K562 (cell line): ENCODE measurements around the gene PTX3. TPM values are rescaled to one million over a fixed set of nuclear protein-coding genes. Genes with fewer than 3 reads are reported as not detected.

Experiments used
- ATAC-seq: fragments of 200-7000 bp; cut with Tn5 transposase; 3 replicates; pipeline ENCODE4 v1.9.1; 2020; ENCODE audit warnings: moderate library complexity
- BruUV-seq: library from RNA; stranded (reverse); fragments of 400-500 nt; replicated peaks from 2 replicates; lab custom pipeline; 2021; lab: Mats Ljungman, UMichigan
- CTCF ChIA-PET: fragments of 300-600 bp; formaldehyde crosslinking; extraction: SDS; loops from one replicate; lab custom pipeline; 2021; ENCODE audit warnings: low intra/inter-chr PET ratio; lab: Yijun Ruan, JAX
- POLR2A ChIA-PET: fragments of 300-600, 350-650 bp; sonication (Branson Sonifier 250); formaldehyde crosslinking; extraction: SDS; loops from one replicate; lab custom pipeline; 2021; ENCODE audit warnings: antibody characterized with exemption, inconsistent platforms; lab: Yijun Ruan, JAX
- DNase-seq, 4 experiments: peaks; one replicate each; pipeline versions ENCODE4 v3.0.0 to v3.0.0-alpha.2; 2011 to 2018; ENCODE audit warnings: low spot score in 3 of 4, mixed read lengths in 3 of 4; ENCODE audit errors: extremely low read depth in 1 of 4
- FAIRE-seq: peaks from 2 replicates; lab custom pipeline; 2011; peaks lifted over from hg19 to GRCh38; lab: Jason Lieb, UNC
- H2AFZ ChIP-seq: 2 replicates; pipeline ENCODE4 v1.6.0; 2011; ENCODE audit warnings: low read depth, low read length, control low read depth, inconsistent platforms
- H3K27ac ChIP-seq: fragments of 200-600 bp; 3 replicates; pipeline ENCODE4 v1.8.0; 2011; ENCODE audit warnings: low read depth, mild to moderate bottlenecking, control low read depth, inconsistent platforms, low read length, moderate library complexity, mixed read lengths; ENCODE audit errors: extremely low read depth
- H3K27me3 ChIP-seq, 2 experiments: fragments of 300-600 bp in 1 of 2; 2 replicates in 1 of 2; 3 replicates in 1 of 2; pipeline versions ENCODE4 v1.6.0 to v1.8.0; 2011; ENCODE audit warnings: inconsistent platforms in 2 of 2, low read length in 2 of 2, mild to moderate bottlenecking in 1 of 2, mixed read lengths in 1 of 2, moderate library complexity in 1 of 2; ENCODE audit not compliant: control insufficient read depth in 2 of 2, insufficient read depth in 2 of 2
- H3K36me3 ChIP-seq: fragments of 300-600 bp; 3 replicates; pipeline ENCODE4 v1.8.0; 2011; ENCODE audit warnings: mild to moderate bottlenecking, low read length, inconsistent platforms; ENCODE audit not compliant: control insufficient read depth, insufficient read depth
- H3K4me1 ChIP-seq, 2 experiments: fragments of 200-600 bp in 1 of 2; replicated peaks in 1 of 2; 2 replicates in 1 of 2; 3 replicates in 1 of 2; pipeline versions ENCODE4 v1.5.1 to v1.8.0; 2011; ENCODE audit warnings: inconsistent platforms in 2 of 2, low read length in 2 of 2, mild to moderate bottlenecking in 1 of 2, mixed read lengths in 1 of 2, moderate library complexity in 1 of 2; ENCODE audit not compliant: control insufficient read depth in 2 of 2, insufficient read depth in 2 of 2
- H3K4me2 ChIP-seq: 2 replicates; pipeline ENCODE4 v1.6.1; 2011; ENCODE audit warnings: low read length, control low read depth, inconsistent platforms, mixed read lengths; ENCODE audit not compliant: insufficient read depth
- H3K4me3 ChIP-seq: fragments of 200-600 bp; sonication (generic), shearing (Covaris generic); 2 replicates; pipeline ENCODE4 v1.5.1; 2016; ENCODE audit warnings: control low read depth, inconsistent platforms
- H3K79me2 ChIP-seq: fragments of 200-600 bp; 3 replicates; pipeline ENCODE4 v1.8.0; 2011; ENCODE audit warnings: low read length, inconsistent platforms; ENCODE audit not compliant: control insufficient read depth, insufficient read depth
- H3K9ac ChIP-seq, 2 experiments: 2 replicates each; pipeline versions ENCODE4 v1.6.0 to v1.6.1; 2011; ENCODE audit warnings: low read depth in 2 of 2, low read length in 2 of 2, control low read depth in 1 of 2, inconsistent platforms in 1 of 2, mild to moderate bottlenecking in 1 of 2, mixed read lengths in 1 of 2; ENCODE audit not compliant: insufficient read depth in 1 of 2
- H3K9me1 ChIP-seq: one replicate; pipeline ENCODE4 v1.6.0; 2011; ENCODE audit warnings: inconsistent platforms, mild to moderate bottlenecking, low read length, moderate library complexity; ENCODE audit not compliant: control insufficient read depth, insufficient read depth
- H3K9me3 ChIP-seq: replicated peaks from 2 replicates; pipeline ENCODE4 v1.5.1; 2011; ENCODE audit warnings: low read depth, low read length, inconsistent platforms; ENCODE audit not compliant: control insufficient read depth, insufficient read depth
- H4K20me1 ChIP-seq: replicated peaks from 2 replicates; pipeline ENCODE4 v1.6.1; 2011; ENCODE audit warnings: low read length, inconsistent platforms, mixed read lengths; ENCODE audit not compliant: control insufficient read depth, insufficient read depth
- C11orf30 ChIP-seq: fragments of 450-650 bp; IDR thresholded peaks from 2 replicates; pipeline ENCODE4 v1.6.1; 2016; ENCODE audit warnings: low read depth, mild to moderate bottlenecking
- CBX1 ChIP-seq: sonication (generic); IDR thresholded peaks from 2 replicates; pipeline ENCODE4 v1.6.1; 2016; ENCODE audit warnings: antibody characterized with exemption, low read depth, mild to moderate bottlenecking
- CREB5 ChIP-seq: fragments of 250-450 bp; sonication (Bioruptor Pico); IDR thresholded peaks from 2 replicates; pipeline ENCODE4 v1.5.0; 2020; ENCODE audit warnings: mild to moderate bottlenecking
- HMG20A ChIP-seq: fragments of 450-650 bp; formaldehyde crosslinking; conservative IDR thresholded peaks from 2 replicates; pipeline ENCODE4 v1.4.0; 2020; ENCODE audit warnings: mild to moderate bottlenecking, mixed read lengths
- L3MBTL2 ChIP-seq: fragments of 450-650 bp; IDR thresholded peaks from 2 replicates; pipeline ENCODE4 v1.6.1; 2016; ENCODE audit warnings: mild to moderate bottlenecking, moderate library complexity
- PML ChIP-seq: IDR thresholded peaks from 2 replicates; pipeline ENCODE4 v1.6.1; 2012; ENCODE audit warnings: low read length, inconsistent platforms
- WGBS: fragments of 100-300 bp; shearing (Covaris generic); methylation state at CpG from one replicate; pipeline ENCODE4 v1.1.6; 2016; ENCODE audit warnings: low coverage, mixed read lengths; ENCODE audit not compliant: insufficient coverage; ENCODE audit errors: missing lambda C conversion rate; 5-methylcytosine and 5-hydroxymethylcytosine counted together
- in situ Hi-C: fragments of 300-500 bp; cut with MboI; formaldehyde crosslinking; loops from 4 replicates; pipeline ENCODE4 v1.15.0; 2018; ENCODE audit warnings: inconsistent platforms, mixed read lengths
- intact Hi-C: fragments of 100-400 bp; cut with micrococcal nuclease; formaldehyde crosslinking; loops from 2 replicates; pipeline ENCODE4 v1.14.2; 2022
- polyA plus RNA-seq, 8 experiments: library from polyadenylated mRNA; depleted of rRNA in 4 of 8; stranded (reverse) in 5 of 8; unstranded in 3 of 8; fragments of >200 nt; fragmentation: Nextera tagmentation in 2 of 8; fragmentation: Illumina TruSeq in 1 of 8; extraction: Ambion mirVana in 2 of 8; extraction: Trizol in 1 of 8; gene quantifications; 2 replicates each; pipeline versions ENCODE4 v1.2.1 to v1.2.3, GENCODE V29; 2011 to 2014; ENCODE audit warnings: inconsistent platforms in 1 of 8, missing spikeins in 1 of 8
- total RNA-seq, 7 experiments: library from RNA; depleted of rRNA in 6 of 7; stranded (reverse); fragments of >200 nt in 6 of 7; fragmentation: Illumina TruSeq in 2 of 7; extraction: Trizol in 2 of 7; gene quantifications; 2 replicates each; pipeline versions ENCODE4 v1.2.1 to v1.2.3, GENCODE V29; 2011 to 2021; ENCODE audit warnings: low replicate concordance in 1 of 7

Gene PTX3
- total and polyA plus RNA-seq, 9 of the 15 experiments (the other 6 are each of a cell fraction or from before 2014, with no cell fraction given), result 0.04 to 0.33 (median 0.15) TPM; not detected in 2

DNA sequence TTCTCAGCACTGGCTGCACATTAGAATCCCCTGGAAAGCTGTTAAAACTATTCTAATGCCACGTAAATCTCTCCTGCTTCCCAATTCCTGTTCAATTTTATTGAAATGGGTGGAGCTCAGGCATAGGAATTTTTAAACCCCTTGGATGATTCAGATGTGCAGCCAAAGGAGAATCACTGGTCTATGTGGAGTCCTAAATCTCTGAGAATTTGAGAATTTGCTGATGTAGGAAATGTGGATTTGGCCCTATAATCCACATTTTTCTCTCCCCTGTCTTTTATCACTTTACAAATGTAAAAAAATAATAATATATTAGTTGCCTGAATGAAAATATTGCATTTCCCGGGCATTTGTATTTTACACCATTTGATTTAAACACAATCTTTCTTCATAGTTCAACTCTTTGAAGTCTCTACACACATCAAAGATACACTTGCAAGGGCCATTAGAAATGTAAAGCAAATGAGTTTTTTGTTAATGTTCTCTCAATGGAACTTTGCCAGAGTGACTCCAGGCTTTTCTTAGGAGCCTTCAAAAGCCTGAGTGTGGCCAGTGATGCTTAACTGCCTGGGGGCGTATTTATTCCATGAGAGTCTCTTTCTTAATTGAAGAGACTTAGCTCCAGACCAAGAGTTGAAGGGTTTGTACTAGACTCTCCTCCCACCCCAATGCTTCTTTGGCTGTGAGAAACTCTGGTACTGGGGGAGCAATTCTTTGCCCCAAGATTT, 48.8 kb upstream of the PTX3 start:
- CTCF ChIA-PET, result no interaction called here
- 8% methylated on average over 2 of the region's 3 CpGs for WGBS

More for the DNA sequence above, 48.8 kb upstream of the PTX3 start:
- Histone ChIP-seq H3K9ac (no peak overlapping the region), H3K36me3 (no peaks in the 10 kb centered on the region), H3K27me3 (no peaks in the 10 kb centered on the region), H3K27ac (no peak overlapping the region), H3K4me3 (no peak overlapping the region), H3K9me1 (no peaks in the 10 kb centered on the region), H3K4me1 (no peaks in the 10 kb centered on the region), H3K9me3 (no peaks in the 10 kb centered on the region), H3K4me2 (no peak overlapping the region), H2AFZ (no peak overlapping the region), H3K79me2 (no peaks in the 10 kb centered on the region), H4K20me1 (no peaks in the 10 kb centered on the region)
- POLR2A ChIA-PET, result no interaction called here
- ATAC-seq, result no peak
- no TSS peak for BruUV-seq
- TF ChIP-seq PML (no peak), CREB5 (no peak), L3MBTL2 (no peak), HMG20A (CRISPR knock-in tag) (no peak), C11orf30 (no peak), CBX1 (no peak)
- intact Hi-C loops, result no loop called here
- in situ Hi-C loops, result no loop called here
- DNase-seq, result no peak
- FAIRE-seq, result no peak
